NCI-H2227 (cell line): ENCODE results near the gene POP4.
"Not testable (repeated sequence)": the region's sequence is repeated elsewhere in the genome, so short reads cannot be mapped to it uniquely, and the experiment has no call there.

Experiments
- DNase-seq: peaks from one replicate; lab custom pipeline; 2025; ENCODE audit not compliant: unreplicated experiment; lab: John Stamatoyannopoulos, UW

The POP4 gene

GRCh38 chr19:29605653-29606419 lies at the start of gene POP4:
TSS of gene POP4 (plus strand) at chr19:29606283. CDS start at chr19:29606319, 36 bp downstream.
- DNase-seq: peak; percentile 100

- DNase-seq: not testable (repeated sequence)
Measured at GRCh38 chr19:29559110-29559509, 47.0 kb upstream of the POP4 start.

DNA sequence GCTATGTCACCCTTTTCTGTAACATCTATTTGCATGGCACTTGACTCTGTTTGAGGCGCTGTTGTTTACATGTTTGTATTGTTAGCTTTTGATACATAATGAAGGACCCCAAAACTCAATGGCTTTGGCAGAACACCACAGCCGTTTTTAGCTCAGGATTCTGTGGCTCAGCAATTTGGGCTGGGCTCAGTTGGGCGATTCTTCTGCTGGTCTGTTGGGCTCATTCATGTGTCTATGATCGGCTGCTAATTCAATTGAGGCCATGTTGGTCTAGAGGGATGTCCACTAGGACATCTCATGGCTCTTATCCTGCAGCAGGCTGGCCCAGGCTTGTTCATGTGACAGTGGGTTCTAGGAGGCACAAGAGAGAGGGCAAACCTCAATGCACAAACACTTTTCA lies 46.3 kb upstream of the POP4 start:
- DNase-seq: no peak

GRCh38 chr19:29560313-29561075 lies 45.6 kb upstream of the POP4 start:
- DNase-seq: no peak

GRCh38 chr19:29561601-29562000 lies 44.5 kb upstream of the POP4 start:
- DNase-seq: no peak

DNA sequence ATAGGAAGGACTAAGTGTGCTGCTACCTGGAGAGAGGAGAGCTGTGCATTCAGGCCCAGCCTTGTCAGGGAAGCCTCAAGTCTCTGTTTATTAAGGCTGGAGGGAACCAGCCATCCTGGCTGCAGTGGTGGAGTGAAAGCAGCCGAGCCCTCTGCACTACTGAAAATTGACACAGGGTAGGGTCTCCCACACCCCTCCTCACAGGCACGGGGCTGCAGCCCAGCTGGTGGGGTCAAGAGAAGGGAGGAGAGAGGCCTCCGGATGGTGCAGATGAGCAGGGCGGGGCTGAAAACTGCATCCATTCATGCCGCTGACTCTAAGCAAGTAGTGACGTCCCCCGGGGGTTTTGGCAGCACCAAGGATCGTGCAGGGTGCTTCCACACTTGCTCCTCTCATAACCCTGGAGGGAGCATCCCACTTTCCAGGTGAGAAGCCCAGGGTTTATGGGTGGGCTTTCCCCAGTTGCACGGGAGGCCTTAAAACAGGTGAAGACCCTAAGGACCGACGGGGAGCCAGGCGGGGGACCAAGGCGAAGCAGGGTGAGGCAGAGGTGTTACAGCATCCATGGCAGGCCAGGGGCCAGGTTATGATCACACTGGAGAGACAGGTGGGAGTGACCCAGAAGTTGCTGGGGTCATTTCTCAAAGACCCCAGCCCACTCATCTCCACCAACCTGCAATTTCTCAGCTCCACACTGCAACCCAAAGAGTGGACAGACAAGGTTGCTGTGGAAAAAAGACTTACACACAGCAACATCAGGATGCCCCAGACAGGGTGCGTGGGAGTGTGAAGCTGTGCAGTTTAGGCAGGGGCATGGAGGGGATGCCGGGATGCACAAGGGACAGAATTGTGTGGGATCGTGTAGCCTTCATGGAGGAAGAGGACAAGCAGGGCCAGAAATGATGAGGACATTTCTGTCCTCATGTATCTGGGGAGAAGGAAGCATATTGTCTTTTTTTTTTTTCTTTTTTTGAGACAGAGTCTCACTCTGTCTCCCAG lies 43.5 kb upstream of the POP4 start:
- DNase-seq: no peak

DNA sequence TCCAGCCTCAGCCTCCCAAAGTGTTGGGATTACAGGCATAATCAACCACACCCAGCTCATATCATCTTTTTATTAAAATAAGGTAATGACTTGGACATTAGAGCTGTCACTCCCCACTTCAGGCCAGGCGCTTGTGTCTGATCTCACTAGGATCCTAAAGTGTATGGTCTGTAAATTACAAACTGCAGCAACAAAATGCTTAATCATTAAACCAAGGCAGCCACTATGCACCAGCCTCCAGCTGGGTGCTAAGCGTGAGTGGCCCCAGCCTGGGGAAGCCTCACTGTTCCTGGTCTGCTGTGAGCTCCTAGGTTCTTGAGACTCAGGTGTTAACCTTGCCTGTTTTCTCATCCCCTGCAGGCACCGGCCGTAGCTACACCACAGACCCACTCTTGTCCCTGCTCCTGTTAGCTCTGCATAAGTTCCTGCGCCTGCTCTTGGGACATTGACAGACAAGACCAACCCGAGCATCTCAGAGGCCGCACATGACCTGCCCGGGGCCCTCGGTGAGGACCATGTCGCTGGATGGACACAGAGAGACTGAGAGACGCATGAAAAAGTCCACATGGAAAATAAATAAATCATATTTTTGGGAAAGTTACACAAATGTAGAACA lies 42.5 kb upstream of the POP4 start:
- no peak for DNase-seq

DNA sequence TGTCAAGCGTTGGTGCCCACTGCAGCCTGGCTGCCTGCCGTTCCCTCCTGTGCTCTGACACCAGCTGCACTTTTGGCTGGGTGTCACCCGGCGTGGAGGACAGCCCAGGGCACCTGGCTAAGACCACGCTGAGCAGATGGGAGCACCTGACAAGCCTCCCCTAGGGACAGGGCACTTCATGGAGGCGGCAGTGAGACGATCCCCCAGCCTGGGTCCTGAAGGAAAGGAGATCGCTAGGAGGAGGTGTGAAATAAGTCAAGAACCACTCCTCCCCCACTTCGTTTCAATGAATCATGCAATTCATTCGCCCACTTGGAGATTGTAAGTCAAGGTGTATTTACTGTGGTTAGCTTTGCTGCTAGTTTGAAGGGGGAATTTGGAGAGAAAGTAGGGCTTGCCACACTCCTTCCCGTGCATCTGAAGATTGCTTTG lies 41.5 kb upstream of the POP4 start:
- no peak for DNase-seq

DNA sequence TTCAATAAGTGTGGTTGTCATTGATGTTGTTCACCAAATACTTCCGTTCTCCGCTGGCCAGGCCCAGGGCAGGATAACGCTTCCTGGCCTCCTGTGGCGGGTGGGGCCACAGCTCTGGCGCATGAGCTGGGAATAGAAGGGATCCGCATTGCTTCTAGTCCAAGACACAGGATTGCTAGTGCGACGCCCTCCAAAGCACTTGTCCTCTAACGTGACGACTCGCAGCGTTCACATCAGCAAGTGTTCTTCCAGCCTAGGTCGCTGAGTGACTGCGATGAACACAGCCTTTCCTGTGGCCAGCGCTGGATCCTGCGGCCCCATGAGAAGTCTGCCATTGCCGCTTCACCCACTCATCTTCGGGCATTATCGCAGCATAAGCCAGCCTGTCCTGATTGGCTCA lies 40.9 kb upstream of the POP4 start:
- DNase-seq: no peak

DNA sequence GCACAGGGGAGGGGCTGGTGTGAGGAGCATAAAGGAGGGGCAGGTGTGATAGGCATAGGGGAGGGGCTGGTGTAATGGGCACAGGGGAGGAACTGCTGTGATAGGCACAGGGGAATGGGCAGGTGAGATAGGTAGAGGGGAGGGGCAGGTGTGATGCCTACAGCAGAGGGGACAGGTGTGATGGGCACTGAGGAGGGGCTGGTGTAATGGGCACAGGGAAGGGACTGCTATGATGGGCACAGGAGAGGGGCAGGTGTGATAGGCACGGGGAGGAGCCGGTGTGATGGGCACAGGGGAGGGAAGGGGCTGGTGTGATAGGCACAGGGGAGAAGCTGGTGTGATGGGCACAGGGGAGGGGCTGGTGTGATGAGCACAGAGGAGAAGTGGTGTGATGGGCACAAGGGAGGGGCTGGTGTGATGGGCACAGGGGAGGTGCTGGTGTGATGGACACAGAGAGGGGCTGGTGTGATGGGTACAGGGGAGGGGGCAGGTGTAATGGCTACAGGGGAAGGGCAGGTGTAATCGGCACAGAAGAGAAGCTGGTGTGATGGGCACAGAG lies 39.5 kb upstream of the POP4 start:
- DNase-seq: no peak

- no peak for DNase-seq
Measured at GRCh38 chr19:29567366-29567915, 38.6 kb upstream of the POP4 start.

- no peak for DNase-seq
Measured at GRCh38 chr19:29568036-29569025, 37.8 kb upstream of the POP4 start.

- no peak for DNase-seq
Measured at GRCh38 chr19:29569038-29569911, 36.8 kb upstream of the POP4 start.

- DNase-seq: no peak
Measured at GRCh38 chr19:29571181-29571580, 34.9 kb upstream of the POP4 start.

DNA sequence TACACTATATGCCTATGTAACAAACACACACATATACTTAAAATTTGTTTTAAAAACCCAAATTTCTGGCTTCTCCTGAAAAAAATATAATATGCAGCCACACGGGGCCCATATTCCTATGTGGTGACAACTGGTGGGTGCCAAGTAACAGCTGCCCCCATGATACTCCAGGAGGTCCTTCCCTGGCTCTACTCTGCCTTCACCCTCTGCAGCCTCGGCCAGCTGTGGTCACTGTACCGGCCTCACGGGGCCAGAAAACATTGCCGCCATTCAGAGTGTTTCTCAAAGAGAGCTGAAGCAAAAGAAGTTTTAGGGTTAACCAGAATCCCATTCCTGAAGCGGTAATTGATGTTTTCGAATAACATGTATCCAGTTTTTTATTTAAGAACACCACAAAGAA lies 32.6 kb upstream of the POP4 start:
- DNase-seq: no peak

DNA sequence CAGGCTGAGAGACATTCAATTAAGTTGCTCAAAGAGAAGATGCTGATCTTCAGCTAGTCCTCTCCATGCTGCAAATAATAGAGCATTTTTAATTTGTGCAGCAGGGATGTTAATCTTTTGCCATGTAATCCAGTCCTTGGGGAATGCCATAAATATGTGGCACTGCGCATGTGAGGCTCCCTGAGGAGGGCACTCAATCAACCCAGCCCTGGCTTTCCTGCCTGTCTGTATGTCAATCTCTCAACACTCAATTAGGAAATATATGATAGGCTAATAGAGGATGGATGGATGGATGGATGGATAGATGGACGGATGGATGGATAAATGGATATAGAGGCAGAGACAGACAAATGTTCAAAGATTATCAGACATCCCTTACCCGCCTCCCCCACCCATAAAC lies 31.6 kb upstream of the POP4 start:
- no peak for DNase-seq

GRCh38 chr19:29576046-29576606 lies 30.0 kb upstream of the POP4 start:
- DNase-seq: no peak
